Right lobe of liver (tissue), 4 donors: ENCODE measurements around the gene TPRN.

Experiments
- POLR2A ChIP-seq: fragments of 450-650 bp; IDR thresholded peaks from one replicate; pipeline ENCODE4 v1.6.1; 2017; ENCODE audit warnings: antibody characterized with exemption, mild to moderate bottlenecking
- TF ChIP-seq, protein P1 (sequence below), 4 donors: fragments of 200-600 bp in 3 of 4; fragments of 450-650 bp in 1 of 4; IDR thresholded peaks; one replicate each; pipeline versions ENCODE4 v1.5.1 to v1.8.0; 2016 to 2022; ENCODE audit warnings: antibody characterized with exemption in 4 of 4, mild to moderate bottlenecking in 2 of 4
- donor health status: DM: no; HTN: no; CAD: no.
- donor health status: DM: no; HTN: no; CAD: no.
- donor health status: DM: no; HTN: yes; CAD: no.

GRCh38 chr9:137166380-137167229 lies 33.9 kb downstream of the TPRN start:
- TF ChIP-seq, protein P1, sequence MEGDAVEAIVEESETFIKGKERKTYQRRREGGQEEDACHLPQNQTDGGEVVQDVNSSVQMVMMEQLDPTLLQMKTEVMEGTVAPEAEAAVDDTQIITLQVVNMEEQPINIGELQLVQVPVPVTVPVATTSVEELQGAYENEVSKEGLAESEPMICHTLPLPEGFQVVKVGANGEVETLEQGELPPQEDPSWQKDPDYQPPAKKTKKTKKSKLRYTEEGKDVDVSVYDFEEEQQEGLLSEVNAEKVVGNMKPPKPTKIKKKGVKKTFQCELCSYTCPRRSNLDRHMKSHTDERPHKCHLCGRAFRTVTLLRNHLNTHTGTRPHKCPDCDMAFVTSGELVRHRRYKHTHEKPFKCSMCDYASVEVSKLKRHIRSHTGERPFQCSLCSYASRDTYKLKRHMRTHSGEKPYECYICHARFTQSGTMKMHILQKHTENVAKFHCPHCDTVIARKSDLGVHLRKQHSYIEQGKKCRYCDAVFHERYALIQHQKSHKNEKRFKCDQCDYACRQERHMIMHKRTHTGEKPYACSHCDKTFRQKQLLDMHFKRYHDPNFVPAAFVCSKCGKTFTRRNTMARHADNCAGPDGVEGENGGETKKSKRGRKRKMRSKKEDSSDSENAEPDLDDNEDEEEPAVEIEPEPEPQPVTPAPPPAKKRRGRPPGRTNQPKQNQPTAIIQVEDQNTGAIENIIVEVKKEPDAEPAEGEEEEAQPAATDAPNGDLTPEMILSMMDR (IDR thresholded peaks at IDR 0.05): no peak
- TF ChIP-seq POLR2A: no peak
